Upper lobe of left lung (tissue), 4 donors: ENCODE results near the gene ATP2B2.

Experiments
- EP300 ChIP-seq, 4 donors: sonication (generic); formaldehyde crosslinking; IDR thresholded peaks; one replicate each; pipeline ENCODE4 v1.5.1; 2017; ENCODE audit warnings: antibody characterized with exemption in 4 of 4, control low read depth in 2 of 4
- POLR2A ChIP-seq, 4 donors: fragments of 450-650 bp; IDR thresholded peaks; one replicate each; pipeline ENCODE4 v1.5.1; 2016 to 2017; ENCODE audit warnings: antibody characterized with exemption in 4 of 4, mild to moderate bottlenecking in 2 of 4

DNA sequence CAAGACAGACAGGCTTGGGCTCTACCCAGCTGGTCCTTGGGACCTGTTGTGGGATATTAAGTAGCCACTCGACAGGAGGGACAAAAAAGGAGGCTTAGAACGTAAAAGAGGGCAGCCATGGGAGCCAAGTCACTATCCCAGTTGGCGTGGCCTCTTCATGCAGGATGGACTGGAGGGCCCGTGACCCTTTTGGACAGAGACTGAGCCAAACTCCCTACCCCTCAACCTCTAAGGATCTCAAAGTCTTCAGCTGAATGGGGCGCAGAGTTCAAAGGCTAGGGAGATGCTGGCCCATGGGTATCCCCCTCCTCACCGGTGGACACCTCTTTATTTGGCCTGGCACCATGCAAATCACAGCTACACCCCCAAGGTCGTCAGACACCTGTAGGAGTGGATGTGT, 126.6 kb downstream of the ATP2B2 start:
- TF ChIP-seq POLR2A (IDR thresholded peaks at IDR 0.05), result no peak
- no peak for TF ChIP-seq EP300 (IDR thresholded peaks at IDR 0.05)
